ENCODE measurements around the gene CREM. TPM values are rescaled to one million over a fixed set of nuclear protein-coding genes. Genes with fewer than 3 reads are reported as not detected.
"Not testable (repeated sequence)": the region's sequence is repeated elsewhere in the genome, so short reads cannot be mapped to it uniquely, and the experiment has no call there.

CREM gene
- total RNA-seq, 1 experiment from 2014 or later, result 72.3 TPM

- Histone ChIP-seq H3K27me3 (no peaks in the 10 kb centered on the region), H3K9me3 (no peaks in the 10 kb centered on the region), H3K4me3 (no peak overlapping the region), H3K36me3 (no peaks in the 10 kb centered on the region)
- no peak for DNase-seq
Measured at GRCh38 chr10:35204650-35205319, 78.1 kb downstream of the CREM start.

- no peak overlapping the region for H3K4me3 ChIP-seq
- DNase-seq, result no peak
- H3K36me3 ChIP-seq, result no peaks in the 10 kb centered on the region; the same call in 1 of the 2 replicates
- no peaks in the 10 kb centered on the region for H3K27me3 ChIP-seq
- H3K9me3 ChIP-seq, result no peaks in the 10 kb centered on the region
Measured at GRCh38 chr10:35206274-35206673, 79.6 kb downstream of the CREM start.

GRCh38 chr10:35208536-35208935, 81.9 kb downstream of the CREM start:
- Histone ChIP-seq H3K36me3 (no peaks in the 10 kb centered on the region; the same call in 1 of the 2 replicates), H3K27me3 (no peaks in the 10 kb centered on the region), H3K9me3 (no peaks in the 10 kb centered on the region), H3K4me3 (no peak overlapping the region)
- DNase-seq, result no peak

- H3K9me3 ChIP-seq, result no peaks in the 10 kb centered on the region
- no peaks in the 10 kb centered on the region for H3K27me3 ChIP-seq
- no peak for DNase-seq
- H3K36me3 ChIP-seq, result no peaks in the 10 kb centered on the region; the same call in 1 of the 2 replicates
- H3K4me3 ChIP-seq, result no peak overlapping the region
Measured at GRCh38 chr10:35208949-35209613, 82.4 kb downstream of the CREM start.

- DNase-seq, result no peak
- no peak overlapping the region for H3K4me3 ChIP-seq
- H3K27me3 ChIP-seq, result no peaks in the 10 kb centered on the region
- no peaks in the 10 kb centered on the region for H3K9me3 ChIP-seq
- no peaks in the 10 kb centered on the region; the same call in 1 of the 2 replicates for H3K36me3 ChIP-seq
Measured at GRCh38 chr10:35210961-35211360, 84.3 kb downstream of the CREM start.

- H3K27me3 ChIP-seq, result no peaks in the 10 kb centered on the region
- no peak for DNase-seq
- no peaks in the 10 kb centered on the region for H3K9me3 ChIP-seq
- H3K36me3 ChIP-seq, result no peaks in the 10 kb centered on the region; the same call in 1 of the 2 replicates
- no peak overlapping the region for H3K4me3 ChIP-seq
Measured at GRCh38 chr10:35211390-35211789, 84.7 kb downstream of the CREM start.

- no peak overlapping the region for H3K4me3 ChIP-seq
- H3K36me3 ChIP-seq, result no peaks in the 10 kb centered on the region; the same call in 1 of the 2 replicates
- no peaks in the 10 kb centered on the region for H3K27me3 ChIP-seq
- no peak for DNase-seq
- H3K9me3 ChIP-seq, result no peaks in the 10 kb centered on the region
Measured at GRCh38 chr10:35212856-35213255, 86.2 kb downstream of the CREM start.

GRCh38 chr10:35213699-35214098, 87.1 kb downstream of the CREM start:
- no peaks in the 10 kb centered on the region for H3K27me3 ChIP-seq
- no peak for DNase-seq

GRCh38 chr10:35214607-35215020, 88.0 kb downstream of the CREM start:
- no peak for DNase-seq
- Histone ChIP-seq H3K9me3 (no peaks in the 10 kb centered on the region), H3K36me3 (no peaks in the 10 kb centered on the region; the same call in 1 of the 2 replicates), H3K27me3 (no peaks in the 10 kb centered on the region), H3K4me3 (no peak overlapping the region)

More at GRCh38 chr10:35213699-35214098, 87.1 kb downstream of the CREM start:
- no peak overlapping the region for H3K4me3 ChIP-seq
- no peaks in the 10 kb centered on the region for H3K9me3 ChIP-seq
- no peaks in the 10 kb centered on the region; the same call in 1 of the 2 replicates for H3K36me3 ChIP-seq

GRCh38 chr10:35215107-35215506, 88.5 kb downstream of the CREM start:
- H3K9me3 ChIP-seq, result no peaks in the 10 kb centered on the region
- H3K36me3 ChIP-seq, result no peaks in the 10 kb centered on the region; the same call in 1 of the 2 replicates
- H3K27me3 ChIP-seq, result no peaks in the 10 kb centered on the region
- H3K4me3 ChIP-seq, result no peak overlapping the region
- no peak for DNase-seq

GRCh38 chr10:35216303-35216905, 89.8 kb downstream of the CREM start:
- Histone ChIP-seq H3K4me3 (no peak overlapping the region), H3K9me3 (no peaks in the 10 kb centered on the region), H3K27me3 (no peaks in the 10 kb centered on the region), H3K36me3 (no peaks in the 10 kb centered on the region)
- no peak for DNase-seq

GRCh38 chr10:35216956-35217355, 90.3 kb downstream of the CREM start:
- not testable (repeated sequence) for H3K4me3 ChIP-seq, H3K36me3 ChIP-seq, DNase-seq, H3K27me3 ChIP-seq, H3K9me3 ChIP-seq

- no peak for DNase-seq
- H3K36me3 ChIP-seq, result no peaks in the 10 kb centered on the region
- H3K27me3 ChIP-seq, result no peaks in the 10 kb centered on the region
- no peak overlapping the region for H3K4me3 ChIP-seq
- H3K9me3 ChIP-seq, result no peaks in the 10 kb centered on the region
Measured at GRCh38 chr10:35217455-35217854, 90.8 kb downstream of the CREM start.

GRCh38 chr10:35218339-35218955, 91.8 kb downstream of the CREM start:
- H3K27me3 ChIP-seq, result no peaks in the 10 kb centered on the region
- no peaks in the 10 kb centered on the region for H3K9me3 ChIP-seq
- peak; percentile 63 for DNase-seq
- H3K36me3 ChIP-seq, result no peaks in the 10 kb centered on the region
- H3K4me3 ChIP-seq, result no peak overlapping the region

GRCh38 chr10:35219292-35219691, 92.6 kb downstream of the CREM start:
- Histone ChIP-seq H3K36me3 (no peaks in the 10 kb centered on the region), H3K4me3 (no peak overlapping the region), H3K9me3 (no peaks in the 10 kb centered on the region), H3K27me3 (no peaks in the 10 kb centered on the region)
- DNase-seq, result no peak

GRCh38 chr10:35219891-35220890, 93.5 kb downstream of the CREM start:
- Histone ChIP-seq H3K4me3 (no peak overlapping the region), H3K27me3 (no peaks in the 10 kb centered on the region), H3K36me3 (no peaks in the 10 kb centered on the region), H3K9me3 (no peaks in the 10 kb centered on the region)
- DNase-seq, result no peak
